ENCODE data around the gene TMOD3.

The TMOD3 gene

GRCh38 chr15:51947124-51947523 lies 117.7 kb downstream of the TMOD3 start:
- ChIA-PET CTCF (no interaction called here), POLR2A (no interaction called here)

GRCh38 chr15:51952805-51953204 lies 123.4 kb downstream of the TMOD3 start:
- CTCF ChIA-PET = no interaction called here
- Histone ChIP-seq H3K4me1 (ENCODE audit: control insufficient read depth, insufficient read depth, low read length) (no peaks in the 10 kb centered on the region), H3K4me3 (ENCODE audit: low read depth, low read length) (no peak overlapping the region), H3K9me3 (ENCODE audit: control insufficient read depth, insufficient read depth, low read depth, low read length) (no peaks in the 10 kb centered on the region), H3K36me3 (ENCODE audit: control insufficient read depth in 2 of 2, insufficient read depth in 1 of 2, low read length in 2 of 2) (peaks cover 34 to 75% of the 10 kb centered on the region in 2 experiments), H3K27ac (ENCODE audit: extremely low read depth, low read depth, low read length) (no peak overlapping the region)
- TF ChIP-seq ZNF148 (tag by site-specific recombination; IDR thresholded peaks at IDR 0.05; ENCODE audit: borderline replicate concordance) = no peak
- no peak for TF ChIP-seq ZNF280C (tag by site-specific recombination; IDR thresholded peaks at IDR 0.05)
- TF ChIP-seq TCF7L2 (IDR thresholded peaks at IDR 0.05; ENCODE audit: borderline replicate concordance, low read depth, low read length) = no peak
- no peak for TF ChIP-seq MEIS1 (CRISPR knock-in tag; IDR thresholded peaks at IDR 0.05; ENCODE audit: borderline replicate concordance)
- no peak for TF ChIP-seq ZNF639 (tag by site-specific recombination; IDR thresholded peaks at IDR 0.05)
- TF ChIP-seq ZNF362 (tag by site-specific recombination; IDR thresholded peaks at IDR 0.05) = no peak
- TF ChIP-seq PRDM10 (tag by site-specific recombination; IDR thresholded peaks at IDR 0.05) = no peak
- POLR2A ChIA-PET = no interaction called here

More at GRCh38 chr15:51947124-51947523, 117.7 kb downstream of the TMOD3 start:
- no peak for TF ChIP-seq ZNF394 (tag by site-specific recombination; IDR thresholded peaks at IDR 0.05; ENCODE audit: borderline replicate concordance)
- TF ChIP-seq GLI2 (tag by site-specific recombination; IDR thresholded peaks at IDR 0.05; ENCODE audit: borderline replicate concordance, low read depth) = no peak
- TF ChIP-seq ZNF660 (tag by site-specific recombination; IDR thresholded peaks at IDR 0.05) = no peak
- TF ChIP-seq ZBTB8A (tag by site-specific recombination; IDR thresholded peaks at IDR 0.05) = no peak
- no peak for TF ChIP-seq ZNF558 (tag by site-specific recombination; IDR thresholded peaks at IDR 0.05)
- TF ChIP-seq ZNF266 (tag by site-specific recombination; IDR thresholded peaks at IDR 0.05; ENCODE audit: low read depth) = no peak
- no peak for TF ChIP-seq ZNF530 (tag by site-specific recombination; IDR thresholded peaks at IDR 0.05; ENCODE audit: low read depth)
- no peak for TF ChIP-seq GLIS2 (tag by site-specific recombination; IDR thresholded peaks at IDR 0.05)
- no peak for TF ChIP-seq ZNF132 (tag by site-specific recombination; IDR thresholded peaks at IDR 0.05; ENCODE audit: borderline replicate concordance)
- no peak for TF ChIP-seq GLIS1 (tag by site-specific recombination; IDR thresholded peaks at IDR 0.05)
- no peak overlapping the region for H3K27ac ChIP-seq (ENCODE audit: extremely low read depth, low read depth, low read length)
- no peak overlapping the region for H3K4me3 ChIP-seq (ENCODE audit: low read depth, low read length)
- H3K36me3 ChIP-seq (ENCODE audit: control insufficient read depth in 2 of 2, insufficient read depth in 1 of 2, low read length in 2 of 2) = peaks cover 40 to 63% of the 10 kb centered on the region in 2 experiments
- no peaks in the 10 kb centered on the region for H3K9me3 ChIP-seq (ENCODE audit: control insufficient read depth, insufficient read depth, low read depth, low read length)
- H3K4me1 ChIP-seq (ENCODE audit: control insufficient read depth, insufficient read depth, low read length) = no peaks in the 10 kb centered on the region

Measured in HEK293 (cell line).